ENCODE data around the gene ME1.

GRCh38 chr6:83474309-83474708 is 43.5 kb upstream of the ME1 start:
- TF ChIP-seq CTCF (IDR thresholded peaks at IDR 0.05) (no peak), POLR2AphosphoS5 (IDR thresholded peaks at IDR 0.05) (no peak), POLR2A (IDR thresholded peaks at IDR 0.05) (no peak), EP300 (IDR thresholded peaks at IDR 0.05) (no peak)

All from sigmoid colon (tissue), 4 donors.